Measurements from ENCODE around the gene BNIPL. TPM values are rescaled to one million over a fixed set of nuclear protein-coding genes. Genes with fewer than 3 reads are reported as not detected.

Gene BNIPL
- total and polyA plus RNA-seq, 2 of the 13 experiments (the other 11 are each of a cell fraction or from before 2014, with no cell fraction given), result 0.40 to 1.1 TPM

DNA sequence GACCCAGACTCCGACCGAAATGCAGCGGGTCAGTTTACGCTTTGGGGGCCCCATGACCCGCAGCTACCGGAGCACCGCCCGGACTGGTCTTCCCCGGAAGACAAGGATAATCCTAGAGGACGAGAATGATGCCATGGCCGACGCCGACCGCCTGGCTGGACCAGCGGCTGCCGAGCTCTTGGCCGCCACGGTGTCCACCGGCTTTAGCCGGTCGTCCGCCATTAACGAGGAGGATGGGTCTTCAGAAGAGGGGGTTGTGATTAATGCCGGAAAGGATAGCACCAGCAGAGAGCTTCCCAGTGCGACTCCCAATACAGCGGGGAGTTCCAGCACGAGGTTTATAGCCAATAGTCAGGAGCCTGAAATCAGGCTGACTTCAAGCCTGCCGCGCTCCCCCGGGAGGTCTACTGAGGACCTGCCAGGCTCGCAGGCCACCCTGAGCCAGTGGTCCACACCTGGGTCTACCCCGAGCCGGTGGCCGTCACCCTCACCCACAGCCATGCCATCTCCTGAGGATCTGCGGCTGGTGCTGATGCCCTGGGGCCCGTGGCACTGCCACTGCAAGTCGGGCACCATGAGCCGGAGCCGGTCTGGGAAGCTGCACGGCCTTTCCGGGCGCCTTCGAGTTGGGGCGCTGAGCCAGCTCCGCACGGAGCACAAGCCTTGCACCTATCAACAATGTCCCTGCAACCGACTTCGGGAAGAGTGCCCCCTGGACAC is 11.7 kb downstream of the BNIPL start:
- under 1% methylated on average over 16 of the region's 48 CpGs for WGBS (ENCODE audit: low lambda C conversion rate)
- Histone ChIP-seq H2AFZ (ENCODE audit: low read length) (peak overlapping the region; percentile 49), H3K27ac (ENCODE audit: extremely low read length, insufficient read depth, low read length) (peak overlapping the region; percentile 59), H3K9me3 (ENCODE audit: low read length) (no peaks in the 10 kb centered on the region), H3K4me2 (ENCODE audit: low read depth, low read length) (peak overlapping the region; percentile 91), H3K79me2 (ENCODE audit: insufficient read depth, low read length) (no peaks in the 10 kb centered on the region), H3K9ac (ENCODE audit: insufficient read depth, low read depth, low read length) (peak overlapping the region; percentile 70), H3K36me3 (replicated peaks in 1 of 2; ENCODE audit: control insufficient read depth in 1 of 2, insufficient read depth in 2 of 2, low read length in 2 of 2) (0 out of 5 replicates have a peak, but pooled peaks cover 0 to 7% of the 10 kb centered on the region in 2 experiments), H4K20me1 (ENCODE audit: insufficient read depth, low read length) (no peaks in the 10 kb centered on the region), H3K4me3 (replicated peaks in 1 of 3; ENCODE audit: insufficient read depth in 1 of 3, low read depth in 2 of 3, low read length in 3 of 3) (peak overlapping the region; percentile 75 to 79 (median 77)), H3K4me1 (ENCODE audit: insufficient read depth, low read length) (peaks cover 41% of the 10 kb centered on the region), H3K27me3 (ENCODE audit: control insufficient read depth in 1 of 2, insufficient read depth in 2 of 2, low read length in 2 of 2) (no peaks in the 10 kb centered on the region)
- intact Hi-C loops (cut with micrococcal nuclease; ENCODE audit: unreplicated experiment), result loop anchor here (1.0 to 5.0 kb wide), 2 partner anchors 24 to 41 kb away; partner anchors contain the start of genes MINDY1 and PRUNE1
- DNase-seq (ENCODE audit: low spot score) (peak; percentile 58), FAIRE-seq (no peak), ATAC-seq (peak; percentile 92)
- POLR2A ChIA-PET, result interaction anchor here (1.0 to 4.1 kb wide), 8 partner anchors 10 to 234 kb away, joined by 3 to 23 read pairs (median 4); partner anchors contain the start of genes ANXA9, CDC42SE1, MINDY1 and MLLT11
- in situ Hi-C loops (cut with HindIII; ENCODE audit: extremely low pct_ligation_motif_present, low pct_unique_long_range_greater_than_20kb), result no loop called here
- CTCF ChIA-PET (ENCODE audit: low intra/inter-chr PET ratio, low total read pairs), result interaction anchor here (1.5 to 1.8 kb wide), 2 partner anchors 23 to 69 kb away, joined by 5 to 6 read pairs; no protein-coding TSS in a partner anchor
- BruUV-seq (replicated peaks), result TSS peak; percentile 82
- TF ChIP-seq, protein P1, sequence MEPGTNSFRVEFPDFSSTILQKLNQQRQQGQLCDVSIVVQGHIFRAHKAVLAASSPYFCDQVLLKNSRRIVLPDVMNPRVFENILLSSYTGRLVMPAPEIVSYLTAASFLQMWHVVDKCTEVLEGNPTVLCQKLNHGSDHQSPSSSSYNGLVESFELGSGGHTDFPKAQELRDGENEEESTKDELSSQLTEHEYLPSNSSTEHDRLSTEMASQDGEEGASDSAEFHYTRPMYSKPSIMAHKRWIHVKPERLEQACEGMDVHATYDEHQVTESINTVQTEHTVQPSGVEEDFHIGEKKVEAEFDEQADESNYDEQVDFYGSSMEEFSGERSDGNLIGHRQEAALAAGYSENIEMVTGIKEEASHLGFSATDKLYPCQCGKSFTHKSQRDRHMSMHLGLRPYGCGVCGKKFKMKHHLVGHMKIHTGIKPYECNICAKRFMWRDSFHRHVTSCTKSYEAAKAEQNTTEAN (CRISPR knock-in tag; conservative IDR thresholded peaks at IDR 0.05), result no peak; the same call in 1 of the 2 replicates
- TF ChIP-seq, protein P2, sequence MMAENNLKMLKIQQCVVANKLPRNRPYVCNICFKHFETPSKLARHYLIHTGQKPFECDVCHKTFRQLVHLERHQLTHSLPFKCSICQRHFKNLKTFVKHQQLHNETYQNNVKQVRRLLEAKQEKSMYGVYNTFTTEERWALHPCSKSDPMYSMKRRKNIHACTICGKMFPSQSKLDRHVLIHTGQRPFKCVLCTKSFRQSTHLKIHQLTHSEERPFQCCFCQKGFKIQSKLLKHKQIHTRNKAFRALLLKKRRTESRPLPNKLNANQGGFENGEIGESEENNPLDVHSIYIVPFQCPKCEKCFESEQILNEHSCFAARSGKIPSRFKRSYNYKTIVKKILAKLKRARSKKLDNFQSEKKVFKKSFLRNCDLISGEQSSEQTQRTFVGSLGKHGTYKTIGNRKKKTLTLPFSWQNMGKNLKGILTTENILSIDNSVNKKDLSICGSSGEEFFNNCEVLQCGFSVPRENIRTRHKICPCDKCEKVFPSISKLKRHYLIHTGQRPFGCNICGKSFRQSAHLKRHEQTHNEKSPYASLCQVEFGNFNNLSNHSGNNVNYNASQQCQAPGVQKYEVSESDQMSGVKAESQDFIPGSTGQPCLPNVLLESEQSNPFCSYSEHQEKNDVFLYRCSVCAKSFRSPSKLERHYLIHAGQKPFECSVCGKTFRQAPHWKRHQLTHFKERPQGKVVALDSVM (CRISPR knock-in tag; IDR thresholded peaks at IDR 0.05), result peak; percentile 36; the same call in 1 of the 2 replicates
- TF ChIP-seq, protein P3, sequence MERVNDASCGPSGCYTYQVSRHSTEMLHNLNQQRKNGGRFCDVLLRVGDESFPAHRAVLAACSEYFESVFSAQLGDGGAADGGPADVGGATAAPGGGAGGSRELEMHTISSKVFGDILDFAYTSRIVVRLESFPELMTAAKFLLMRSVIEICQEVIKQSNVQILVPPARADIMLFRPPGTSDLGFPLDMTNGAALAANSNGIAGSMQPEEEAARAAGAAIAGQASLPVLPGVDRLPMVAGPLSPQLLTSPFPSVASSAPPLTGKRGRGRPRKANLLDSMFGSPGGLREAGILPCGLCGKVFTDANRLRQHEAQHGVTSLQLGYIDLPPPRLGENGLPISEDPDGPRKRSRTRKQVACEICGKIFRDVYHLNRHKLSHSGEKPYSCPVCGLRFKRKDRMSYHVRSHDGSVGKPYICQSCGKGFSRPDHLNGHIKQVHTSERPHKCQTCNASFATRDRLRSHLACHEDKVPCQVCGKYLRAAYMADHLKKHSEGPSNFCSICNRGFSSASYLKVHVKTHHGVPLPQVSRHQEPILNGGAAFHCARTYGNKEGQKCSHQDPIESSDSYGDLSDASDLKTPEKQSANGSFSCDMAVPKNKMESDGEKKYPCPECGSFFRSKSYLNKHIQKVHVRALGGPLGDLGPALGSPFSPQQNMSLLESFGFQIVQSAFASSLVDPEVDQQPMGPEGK (CRISPR knock-in tag; IDR thresholded peaks at IDR 0.05), result 0 out of 2 replicates have a peak, but pooled peaks have one; percentile 30
- no peak for TF ChIP-seq ETV6 (CRISPR knock-in tag; conservative IDR thresholded peaks at IDR 0.05)
- peak; percentile 70; the same call in 1 of the 2 replicates for TF ChIP-seq ZNF670 (CRISPR knock-in tag; IDR thresholded peaks at IDR 0.05; ENCODE audit: borderline replicate concordance)
- TF ChIP-seq, protein P4, sequence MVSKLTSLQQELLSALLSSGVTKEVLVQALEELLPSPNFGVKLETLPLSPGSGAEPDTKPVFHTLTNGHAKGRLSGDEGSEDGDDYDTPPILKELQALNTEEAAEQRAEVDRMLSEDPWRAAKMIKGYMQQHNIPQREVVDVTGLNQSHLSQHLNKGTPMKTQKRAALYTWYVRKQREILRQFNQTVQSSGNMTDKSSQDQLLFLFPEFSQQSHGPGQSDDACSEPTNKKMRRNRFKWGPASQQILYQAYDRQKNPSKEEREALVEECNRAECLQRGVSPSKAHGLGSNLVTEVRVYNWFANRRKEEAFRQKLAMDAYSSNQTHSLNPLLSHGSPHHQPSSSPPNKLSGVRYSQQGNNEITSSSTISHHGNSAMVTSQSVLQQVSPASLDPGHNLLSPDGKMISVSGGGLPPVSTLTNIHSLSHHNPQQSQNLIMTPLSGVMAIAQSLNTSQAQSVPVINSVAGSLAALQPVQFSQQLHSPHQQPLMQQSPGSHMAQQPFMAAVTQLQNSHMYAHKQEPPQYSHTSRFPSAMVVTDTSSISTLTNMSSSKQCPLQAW (CRISPR knock-in tag; IDR thresholded peaks at IDR 0.05), result peak; percentile 14; the same call in 1 of the 2 replicates
- TF ChIP-seq MAZ (IDR thresholded peaks at IDR 0.05; ENCODE audit: borderline replicate concordance, low read depth, low read length), result no peak
- TF ChIP-seq MAZ (CRISPR knock-in tag; IDR thresholded peaks at IDR 0.05; ENCODE audit: low read depth), result peak; percentile 14; the same call in 1 of the 2 replicates
